B cell (primary cell): Measurements from ENCODE around the gene PRSS53. TPM values are rescaled to one million over a fixed set of nuclear protein-coding genes. Genes with fewer than 3 reads are reported as not detected.

Source experiments
- ATAC-seq: fragments of 200-7000 bp; cut with Tn5 transposase; one replicate; pipeline ENCODE4 v1.10.0; 2021; ENCODE audit warnings: low read depth, mild to moderate bottlenecking, moderate number of reproducible peaks, moderate library complexity
- CTCF ChIA-PET: fragments of 350-600 bp; sonication (Branson Sonifier 250); formaldehyde crosslinking; loops from one replicate; lab custom pipeline; 2021; ENCODE audit warnings: antibody characterized with exemption, inconsistent platforms; lab: Charles Lee
- POLR2A ChIA-PET: fragments of 350-600 bp; sonication (Branson Sonifier 250); formaldehyde crosslinking; loops from one replicate; lab custom pipeline; 2021; ENCODE audit warnings: antibody characterized with exemption; lab: Charles Lee
- DNase-seq: peaks from one replicate; pipeline ENCODE4 v3.0.0; 2013
- H2AFZ ChIP-seq: 2 replicates; pipeline ENCODE4 v1.6.1; 2012; ENCODE audit warnings: mild to moderate bottlenecking, low read depth, low read length; ENCODE audit not compliant: insufficient read depth, poor library complexity, severe bottlenecking
- H3K27ac ChIP-seq, 2 donors: 1 replicate in 1 of 2; 2 replicates in 1 of 2; pipeline ENCODE4 v1.5.1; 2012 to 2013; ENCODE audit warnings: low read length in 2 of 2, mild to moderate bottlenecking in 2 of 2, moderate library complexity in 1 of 2
- H3K27me3 ChIP-seq, 4 experiments: fragments of 200-600 bp in 1 of 4; sonication (generic) in 1 of 4; replicated peaks in 1 of 4; 1 replicate in 2 of 4; 2 replicates in 2 of 4; pipeline versions ENCODE4 v1.6.1 to v1.7.0; 2013 to 2016; ENCODE audit warnings: low read length in 3 of 4, mild to moderate bottlenecking in 2 of 4, mixed read lengths in 1 of 4, moderate library complexity in 1 of 4; ENCODE audit not compliant: insufficient read depth in 4 of 4, control insufficient read depth in 3 of 4; ENCODE audit errors: control extremely low read depth in 1 of 4
- H3K36me3 ChIP-seq, 2 experiments: replicated peaks in 1 of 2; 1 replicate in 1 of 2; 2 replicates in 1 of 2; pipeline versions ENCODE4 v1.6.1 to v1.7.1; 2013; ENCODE audit warnings: low read length in 1 of 2; ENCODE audit not compliant: insufficient read depth in 2 of 2, control insufficient read depth in 1 of 2; ENCODE audit errors: control extremely low read depth in 1 of 2, extremely low read depth in 1 of 2
- H3K4me1 ChIP-seq, 2 donors: fragments of 200-600 bp in 1 of 2; sonication (generic) in 1 of 2; 1 replicate in 1 of 2; 2 replicates in 1 of 2; pipeline versions ENCODE4 v1.5.1 to v1.6.1; 2013 to 2017; ENCODE audit warnings: low read length in 2 of 2; ENCODE audit not compliant: control insufficient read depth in 2 of 2, insufficient read depth in 2 of 2
- H3K4me2 ChIP-seq: replicated peaks from 2 replicates; pipeline ENCODE3; 2012; ENCODE audit warnings: mild to moderate bottlenecking, low read depth, low read length; ENCODE audit not compliant: poor library complexity, severe bottlenecking
- H3K4me3 ChIP-seq, 5 experiments: fragments of 200-600 bp in 1 of 5; sonication (generic) in 1 of 5; 1 replicate in 3 of 5; 2 replicates in 2 of 5; pipeline versions ENCODE4 v1.5.1 to v1.7.0; 2011 to 2016; ENCODE audit warnings: low read length in 4 of 5, mild to moderate bottlenecking in 4 of 5, low read depth in 2 of 5, control low read depth in 1 of 5, moderate library complexity in 1 of 5; ENCODE audit not compliant: insufficient read depth in 1 of 5; ENCODE audit errors: control extremely low read depth in 1 of 5, extremely low read depth in 1 of 5
- H3K79me2 ChIP-seq: fragments of 200-600 bp; sonication (generic); one replicate; pipeline ENCODE4 v1.6.0; 2016; ENCODE audit warnings: low read length; ENCODE audit not compliant: control insufficient read depth, insufficient read depth
- H3K9ac ChIP-seq: fragments of 200-600 bp; sonication (generic); 2 replicates; pipeline ENCODE4 v1.6.1; 2017; ENCODE audit warnings: mild to moderate bottlenecking, low read length, moderate library complexity
- H3K9me3 ChIP-seq, 3 donors: one replicate each; pipeline versions ENCODE4 v1.6.1 to v1.7.1; 2013; ENCODE audit warnings: low read length in 2 of 3; ENCODE audit not compliant: control insufficient read depth in 2 of 3, insufficient read depth in 1 of 3; ENCODE audit errors: control extremely low read depth in 1 of 3
- H4K20me1 ChIP-seq: 2 replicates; pipeline ENCODE4 v1.6.0; 2012; ENCODE audit warnings: mild to moderate bottlenecking, low read length; ENCODE audit not compliant: insufficient read depth, control insufficient read depth, poor library complexity, severe bottlenecking
- H3K27ac Mint-ChIP-seq: one replicate; pipeline ENCODE4 v1.8.0; 2021; ENCODE audit warnings: mixed read lengths
- H3K27me3 Mint-ChIP-seq: one replicate; pipeline ENCODE4 v1.8.0; 2021; ENCODE audit warnings: mixed read lengths
- H3K4me1 Mint-ChIP-seq: one replicate; pipeline ENCODE4 v1.8.0; 2021; ENCODE audit warnings: mixed read lengths
- H3K4me3 Mint-ChIP-seq: one replicate; pipeline ENCODE4 v1.8.0; 2021; ENCODE audit warnings: mixed read lengths
- H3K9me3 Mint-ChIP-seq: one replicate; pipeline ENCODE4 v1.8.0; 2022; ENCODE audit warnings: mixed read lengths; ENCODE audit not compliant: insufficient read depth
- EZH2 ChIP-seq: IDR thresholded peaks from 2 replicates; pipeline ENCODE4 v1.6.1; 2012; ENCODE audit warnings: borderline replicate concordance, low read depth, mild to moderate bottlenecking, moderate library complexity, low read length; ENCODE audit not compliant: insufficient read depth, poor library complexity, severe bottlenecking
- WGBS: methylation state at CpG from one replicate; pipeline ENCODE4 v1.1.5; 2013; ENCODE audit warnings: missing lambda C conversion rate; ENCODE audit not compliant: insufficient coverage; 5-methylcytosine and 5-hydroxymethylcytosine counted together
- intact Hi-C: fragments of 100-400 bp; cut with micrococcal nuclease; formaldehyde crosslinking; loops from one replicate; pipeline ENCODE4 v1.10.0; 2022
- polyA plus RNA-seq: library from polyadenylated mRNA; depleted of rRNA; stranded (reverse); fragments of >200 nt; gene quantifications from 2 replicates; pipeline ENCODE4 v1.2.3, GENCODE V29; 2012
- total RNA-seq, 2 donors: library from RNA; stranded (reverse); fragments of 120-200 nt in 1 of 2; gene quantifications; 1 replicate in 1 of 2; 2 replicates in 1 of 2; pipeline versions ENCODE4 v1.2.3 to v1.2.4, GENCODE V29; 2013 to 2022
- TF ChIP-seq, protein P1 (sequence below): fragments of 200-600 bp; IDR thresholded peaks from one replicate; pipeline ENCODE4 v1.8.0; 2022; ENCODE audit warnings: antibody characterized with exemption, mild to moderate bottlenecking

PRSS53 gene
- total and polyA plus RNA-seq, 2 donors (not counting 1 experiment from before 2014, with no cell fraction given): 10.1 to 10.8 TPM

DNA sequence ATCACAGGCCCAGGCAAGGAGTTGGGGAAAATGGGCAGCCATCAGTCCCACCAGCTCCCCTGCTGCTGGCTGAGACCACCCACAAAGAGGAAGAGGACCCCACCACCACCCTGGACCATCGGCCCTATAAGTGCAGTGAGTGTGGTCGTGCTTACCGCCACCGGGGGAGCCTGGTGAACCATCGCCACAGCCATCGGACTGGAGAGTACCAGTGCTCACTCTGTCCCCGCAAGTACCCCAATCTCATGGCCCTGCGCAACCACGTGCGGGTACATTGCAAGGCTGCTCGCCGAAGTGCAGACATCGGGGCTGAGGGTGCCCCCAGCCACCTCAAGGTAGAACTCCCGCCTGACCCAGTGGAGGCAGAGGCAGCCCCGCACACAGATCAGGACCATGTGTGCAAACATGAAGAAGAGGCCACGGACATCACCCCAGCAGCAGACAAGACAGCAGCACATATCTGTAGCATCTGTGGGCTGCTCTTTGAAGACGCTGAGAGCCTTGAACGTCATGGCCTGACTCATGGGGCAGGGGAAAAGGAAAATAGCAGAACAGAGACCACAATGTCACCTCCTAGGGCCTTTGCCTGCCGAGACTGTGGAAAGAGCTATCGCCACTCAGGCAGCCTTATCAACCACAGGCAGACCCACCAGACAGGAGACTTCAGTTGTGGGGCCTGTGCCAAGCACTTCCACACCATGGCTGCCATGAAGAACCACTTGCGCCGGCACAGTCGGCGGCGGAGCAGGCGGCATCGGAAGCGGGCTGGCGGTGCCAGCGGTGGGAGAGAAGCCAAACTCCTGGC lies 10.9 kb downstream of the PRSS53 start:
- Histone ChIP-seq H3K4me1 (peaks cover 11 to 20% of the 10 kb centered on the region in 2 donors), H3K4me3 (no peak overlapping the region), H3K9ac (no peak overlapping the region), H3K9me3 (peaks cover 0 to 3% (median 0%) of the 10 kb centered on the region in 3 donors), H3K36me3 (peaks cover 0 to 52% of the 10 kb centered on the region in 2 experiments), H3K4me2 (no peak overlapping the region), H3K27ac (no peak overlapping the region), H4K20me1 (peaks cover 62% of the 10 kb centered on the region), H3K27me3 (no peaks in the 10 kb centered on the region), H3K79me2 (peaks cover 80% of the 10 kb centered on the region), H2AFZ (no peak overlapping the region)
- Mint-ChIP-seq H3K27me3 (no peaks in the 10 kb centered on the region), H3K27ac (no peak overlapping the region), H3K4me1 (peaks cover 32% of the 10 kb centered on the region), H3K9me3 (no peaks in the 10 kb centered on the region), H3K4me3 (no peak overlapping the region)
- intact Hi-C loops: no loop called here
- ATAC-seq: no peak
- 97% methylated on average over 30 of the region's 30 CpGs for WGBS
- POLR2A ChIA-PET: no interaction called here
- CTCF ChIA-PET: interaction anchor here (0.6 kb wide), 1 partner anchor 79 kb away, joined by 5 read pairs; no protein-coding TSS in a partner anchor
- TF ChIP-seq, protein P1, sequence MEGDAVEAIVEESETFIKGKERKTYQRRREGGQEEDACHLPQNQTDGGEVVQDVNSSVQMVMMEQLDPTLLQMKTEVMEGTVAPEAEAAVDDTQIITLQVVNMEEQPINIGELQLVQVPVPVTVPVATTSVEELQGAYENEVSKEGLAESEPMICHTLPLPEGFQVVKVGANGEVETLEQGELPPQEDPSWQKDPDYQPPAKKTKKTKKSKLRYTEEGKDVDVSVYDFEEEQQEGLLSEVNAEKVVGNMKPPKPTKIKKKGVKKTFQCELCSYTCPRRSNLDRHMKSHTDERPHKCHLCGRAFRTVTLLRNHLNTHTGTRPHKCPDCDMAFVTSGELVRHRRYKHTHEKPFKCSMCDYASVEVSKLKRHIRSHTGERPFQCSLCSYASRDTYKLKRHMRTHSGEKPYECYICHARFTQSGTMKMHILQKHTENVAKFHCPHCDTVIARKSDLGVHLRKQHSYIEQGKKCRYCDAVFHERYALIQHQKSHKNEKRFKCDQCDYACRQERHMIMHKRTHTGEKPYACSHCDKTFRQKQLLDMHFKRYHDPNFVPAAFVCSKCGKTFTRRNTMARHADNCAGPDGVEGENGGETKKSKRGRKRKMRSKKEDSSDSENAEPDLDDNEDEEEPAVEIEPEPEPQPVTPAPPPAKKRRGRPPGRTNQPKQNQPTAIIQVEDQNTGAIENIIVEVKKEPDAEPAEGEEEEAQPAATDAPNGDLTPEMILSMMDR: no peak
- TF ChIP-seq EZH2: no peak
- DNase-seq: no peak

DNA sequence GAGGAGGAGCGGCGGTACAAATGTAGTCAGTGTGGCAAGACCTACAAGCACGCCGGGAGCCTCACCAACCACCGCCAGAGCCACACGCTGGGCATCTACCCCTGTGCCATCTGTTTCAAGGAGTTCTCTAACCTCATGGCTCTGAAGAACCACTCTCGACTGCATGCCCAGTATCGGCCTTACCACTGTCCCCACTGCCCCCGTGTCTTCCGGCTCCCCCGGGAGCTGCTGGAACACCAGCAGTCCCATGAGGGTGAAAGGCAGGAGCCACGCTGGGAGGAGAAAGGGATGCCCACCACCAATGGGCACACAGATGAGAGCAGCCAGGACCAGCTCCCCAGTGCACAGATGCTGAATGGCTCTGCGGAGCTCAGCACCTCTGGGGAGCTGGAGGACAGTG lies 11.7 kb downstream of the PRSS53 start:
- Histone ChIP-seq H2AFZ (no peak overlapping the region), H3K4me1 (peaks cover 19 to 25% of the 10 kb centered on the region in 2 donors), H3K4me3 (no peak overlapping the region), H3K9me3 (peaks cover 0 to 3% (median 0%) of the 10 kb centered on the region in 3 donors), H3K79me2 (peaks cover 80% of the 10 kb centered on the region), H3K9ac (no peak overlapping the region), H3K4me2 (no peak overlapping the region), H3K27ac (no peak overlapping the region), H3K27me3 (no peaks in the 10 kb centered on the region), H3K36me3 (peaks cover 0 to 52% of the 10 kb centered on the region in 2 experiments), H4K20me1 (peaks cover 55% of the 10 kb centered on the region)
- ATAC-seq (no peak), DNase-seq (no peak)
- TF ChIP-seq EZH2: no peak
- TF ChIP-seq, protein P1: no peak
- Mint-ChIP-seq H3K4me1 (peaks cover 37% of the 10 kb centered on the region), H3K27me3 (no peaks in the 10 kb centered on the region), H3K27ac (no peak overlapping the region), H3K4me3 (no peak overlapping the region), H3K9me3 (no peaks in the 10 kb centered on the region)
- intact Hi-C loops: no loop called here
- CTCF ChIA-PET: no interaction called here
- POLR2A ChIA-PET: no interaction called here
- 98% methylated on average over 11 of the region's 13 CpGs for WGBS
